ENCODE measurements around the gene KCNV2. TPM values are rescaled to one million over a fixed set of nuclear protein-coding genes. Genes with fewer than 3 reads are reported as not detected.

Gene KCNV2
- total RNA-seq, 1 donor from 2014 or later, result not detected

GRCh38 chr9:2723376-2724065, 6.2 kb downstream of the KCNV2 start:
- H3K9ac ChIP-seq (ENCODE audit: low read length), result no peak overlapping the region

DNA sequence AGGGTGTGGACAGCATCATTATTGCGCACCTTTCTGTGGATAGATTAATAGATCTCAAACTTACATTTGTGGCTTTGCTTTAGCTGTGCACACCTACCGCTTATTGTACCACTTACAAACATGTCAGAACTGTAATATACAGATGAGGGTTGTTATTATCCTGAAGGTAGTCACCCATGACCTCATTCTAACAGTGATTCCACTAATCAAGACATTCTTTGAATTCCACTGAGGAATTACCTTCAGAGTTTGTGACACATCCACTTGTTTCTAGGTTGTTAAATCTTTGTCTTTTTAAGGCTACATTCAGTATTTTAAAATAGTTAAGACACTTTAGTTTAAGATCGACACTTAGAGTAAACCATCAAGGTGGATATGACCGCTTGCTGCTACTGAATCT, 7.8 kb downstream of the KCNV2 start:
- H4K20me1 ChIP-seq (ENCODE audit: insufficient read depth, low read length), result no peaks in the 10 kb centered on the region
- no peaks in the 10 kb centered on the region for H3K36me3 ChIP-seq (ENCODE audit: insufficient read depth, low read length)
- H3K4me2 ChIP-seq (ENCODE audit: low read length), result no peak overlapping the region
- H2AFZ ChIP-seq (ENCODE audit: low read depth, low read length), result no peak overlapping the region
- Mint-ChIP-seq H3K36me3 (ENCODE audit: low read depth, unreplicated experiment) (no peaks in the 10 kb centered on the region), H3K9me3 (ENCODE audit: unreplicated experiment) (no peaks in the 10 kb centered on the region), H3K27me3 (ENCODE audit: low read depth, unreplicated experiment) (no peaks in the 10 kb centered on the region), H3K4me3 (ENCODE audit: unreplicated experiment) (no peak overlapping the region), H3K4me1 (ENCODE audit: low read depth, unreplicated experiment) (peaks cover 41% of the 10 kb centered on the region), H3K27ac (ENCODE audit: unreplicated experiment) (no peak overlapping the region)
- DNase-seq (ENCODE audit: low read depth) (no peak), FAIRE-seq (peak; percentile 23)
- H3K27me3 ChIP-seq (ENCODE audit: insufficient read depth, low read length), result no peaks in the 10 kb centered on the region
- no peak overlapping the region for H3K4me3 ChIP-seq (ENCODE audit: insufficient read depth, low read depth, low read length)
- H3K79me2 ChIP-seq (ENCODE audit: insufficient read depth, low read length), result no peaks in the 10 kb centered on the region
- H3K27ac ChIP-seq (ENCODE audit: low read depth, low read length), result no peak overlapping the region
- H3K9ac ChIP-seq (ENCODE audit: low read length), result no peak overlapping the region
- H3K9me3 ChIP-seq (ENCODE audit: insufficient read depth, low read depth, low read length), result no peaks in the 10 kb centered on the region
- TF ChIP-seq CTCF (IDR thresholded peaks at IDR 0.05; ENCODE audit: insufficient read depth, low read depth, low read length) (no peak), EZH2 (IDR thresholded peaks at IDR 0.05; ENCODE audit: insufficient read depth, low read length) (no peak)
- peaks cover 11% of the 10 kb centered on the region for H3K4me1 ChIP-seq (ENCODE audit: insufficient read depth, low read length)

More at GRCh38 chr9:2723376-2724065, 6.2 kb downstream of the KCNV2 start:
- H3K9me3 Mint-ChIP-seq (ENCODE audit: unreplicated experiment), result no peaks in the 10 kb centered on the region
- no peak overlapping the region for H3K4me3 Mint-ChIP-seq (ENCODE audit: unreplicated experiment)
- H3K36me3 ChIP-seq (ENCODE audit: insufficient read depth, low read length), result no peaks in the 10 kb centered on the region
- no peaks in the 10 kb centered on the region for H4K20me1 ChIP-seq (ENCODE audit: insufficient read depth, low read length)
- no peak overlapping the region for H3K4me3 ChIP-seq (ENCODE audit: insufficient read depth, low read depth, low read length)
- no peaks in the 10 kb centered on the region for H3K9me3 ChIP-seq (ENCODE audit: insufficient read depth, low read depth, low read length)
- peaks cover 40% of the 10 kb centered on the region for H3K4me1 Mint-ChIP-seq (ENCODE audit: low read depth, unreplicated experiment)
- H2AFZ ChIP-seq (ENCODE audit: low read depth, low read length), result no peak overlapping the region
- TF ChIP-seq EZH2 (IDR thresholded peaks at IDR 0.05; ENCODE audit: insufficient read depth, low read length), result no peak
- no peak for TF ChIP-seq CTCF (IDR thresholded peaks at IDR 0.05; ENCODE audit: insufficient read depth, low read depth, low read length)
- no peak overlapping the region for H3K27ac ChIP-seq (ENCODE audit: low read depth, low read length)
- no peak for DNase-seq (ENCODE audit: low read depth)
- peaks cover 4% of the 10 kb centered on the region for H3K4me1 ChIP-seq (ENCODE audit: insufficient read depth, low read length)
- no peaks in the 10 kb centered on the region for H3K27me3 Mint-ChIP-seq (ENCODE audit: low read depth, unreplicated experiment)
- H3K36me3 Mint-ChIP-seq (ENCODE audit: low read depth, unreplicated experiment), result peaks cover 5% of the 10 kb centered on the region
- peak overlapping the region; percentile 59 for H3K27ac Mint-ChIP-seq (ENCODE audit: unreplicated experiment)
- FAIRE-seq, result no peak
- H3K79me2 ChIP-seq (ENCODE audit: insufficient read depth, low read length), result no peaks in the 10 kb centered on the region
- H3K27me3 ChIP-seq (ENCODE audit: insufficient read depth, low read length), result no peaks in the 10 kb centered on the region
- no peak overlapping the region for H3K4me2 ChIP-seq (ENCODE audit: low read length)
